HepG2 (cell line): ENCODE results near the gene E2F1. TPM values are rescaled to one million over a fixed set of nuclear protein-coding genes. Genes with fewer than 3 reads are reported as not detected.
A peak's percentile ranks its signal among the peaks of the same experiment; 100 is the strongest.

Source experiments
- CREB1 ChIP-seq, 2 experiments: fragments of 450-650 bp in 1 of 2; IDR thresholded peaks; 2 replicates each; pipeline ENCODE4 v1.6.1; 2016 to 2017; ENCODE audit warnings: control low read depth in 1 of 2, mild to moderate bottlenecking in 1 of 2, missing compliant biosample characterization in 1 of 2, missing genetic modification characterization in 1 of 2
- POLR2G ChIP-seq: fragments of 200-400 bp; formaldehyde crosslinking; IDR thresholded peaks from 2 replicates; pipeline ENCODE4 v1.6.1; 2018; ENCODE audit warnings: mild to moderate bottlenecking, low read depth, low read length, moderate library complexity
- TBL1XR1 ChIP-seq: fragments of 150-350 bp; IDR thresholded peaks from 2 replicates; pipeline ENCODE4 v1.6.1; 2014; ENCODE audit warnings: borderline replicate concordance, low read length; ENCODE audit not compliant: partially characterized antibody
- TGIF2 ChIP-seq: IDR thresholded peaks from 2 replicates; pipeline ENCODE4 v1.6.1; 2016; ENCODE audit warnings: control low read depth, missing compliant biosample characterization
- ZNF136 ChIP-seq: sonication (generic); formaldehyde crosslinking; IDR thresholded peaks from 2 replicates; pipeline ENCODE4 v1.8.1; 2022; ENCODE audit warnings: low read depth, mild to moderate bottlenecking, moderate library complexity, missing genetic modification reagents
- ZNF138 ChIP-seq: sonication (generic); formaldehyde crosslinking; IDR thresholded peaks from 2 replicates; pipeline ENCODE4 v1.5.0; 2020; ENCODE audit warnings: mild to moderate bottlenecking, low read depth, missing genetic modification reagents
- ZNF30 ChIP-seq: sonication (generic); formaldehyde crosslinking; IDR thresholded peaks from 2 replicates; pipeline ENCODE4 v1.5.0; 2020; ENCODE audit warnings: mild to moderate bottlenecking, missing genetic modification reagents
- ZNF337 ChIP-seq: sonication (generic); formaldehyde crosslinking; IDR thresholded peaks from 2 replicates; pipeline ENCODE4 v1.5.1; 2020; ENCODE audit warnings: missing genetic modification reagents, low read depth, mild to moderate bottlenecking, borderline replicate concordance
- ZNF556 ChIP-seq: sonication (generic); formaldehyde crosslinking; IDR thresholded peaks from 2 replicates; pipeline ENCODE4 v1.4.0; 2020; ENCODE audit warnings: mild to moderate bottlenecking, missing genetic modification reagents, borderline replicate concordance
- polyA plus RNA-seq, 8 experiments: library from polyadenylated mRNA; depleted of rRNA in 3 of 8; stranded (reverse) in 7 of 8; unstranded in 1 of 8; fragments of >200 nt; fragmentation: Illumina TruSeq in 4 of 8; extraction: Trizol in 4 of 8; gene quantifications; 2 replicates each; pipeline versions ENCODE4 v1.2.1 to v1.2.3, GENCODE V29; 2011 to 2016; ENCODE audit warnings: low read depth in 4 of 8, missing spikeins in 1 of 8, mixed read lengths in 1 of 8; ENCODE audit not compliant: insufficient read depth in 1 of 8
- total RNA-seq, 5 experiments: library from RNA; depleted of rRNA; stranded (reverse); fragments of >200 nt; fragmentation: Illumina TruSeq; extraction: Trizol; gene quantifications; 2 replicates each; pipeline ENCODE4 v1.2.3, GENCODE V29; 2016; ENCODE audit warnings: low read depth in 1 of 5
- TF ChIP-seq, protein P1 (sequence below): sonication (generic); formaldehyde crosslinking; IDR thresholded peaks from 2 replicates; pipeline ENCODE4 v1.8.1; 2022; ENCODE audit warnings: low read depth, mild to moderate bottlenecking, missing genetic modification reagents
- TF ChIP-seq, protein P2 (sequence below): sonication (generic); formaldehyde crosslinking; IDR thresholded peaks from 2 replicates; pipeline ENCODE4 v1.4.0; 2020; ENCODE audit warnings: missing genetic modification reagents
- TF ChIP-seq, protein P3 (sequence below): sonication (generic); formaldehyde crosslinking; conservative IDR thresholded peaks from 2 replicates; pipeline ENCODE4 v1.8.0; 2022; ENCODE audit warnings: low read depth, missing genetic modification reagents
- TF ChIP-seq, protein P4 (sequence below): sonication (generic); formaldehyde crosslinking; IDR thresholded peaks from 2 replicates; pipeline ENCODE4 v1.4.0; 2020; ENCODE audit warnings: missing genetic modification reagents
- TF ChIP-seq, protein P5 (sequence below): sonication (generic); formaldehyde crosslinking; IDR thresholded peaks from 2 replicates; pipeline ENCODE4 v1.4.0; 2020; ENCODE audit warnings: mild to moderate bottlenecking, missing genetic modification reagents

The E2F1 gene
- total and polyA plus RNA-seq, 2 of the 13 experiments (the other 11 are each of a cell fraction or from before 2014, with no cell fraction given): 25.5 to 39.4 TPM

DNA sequence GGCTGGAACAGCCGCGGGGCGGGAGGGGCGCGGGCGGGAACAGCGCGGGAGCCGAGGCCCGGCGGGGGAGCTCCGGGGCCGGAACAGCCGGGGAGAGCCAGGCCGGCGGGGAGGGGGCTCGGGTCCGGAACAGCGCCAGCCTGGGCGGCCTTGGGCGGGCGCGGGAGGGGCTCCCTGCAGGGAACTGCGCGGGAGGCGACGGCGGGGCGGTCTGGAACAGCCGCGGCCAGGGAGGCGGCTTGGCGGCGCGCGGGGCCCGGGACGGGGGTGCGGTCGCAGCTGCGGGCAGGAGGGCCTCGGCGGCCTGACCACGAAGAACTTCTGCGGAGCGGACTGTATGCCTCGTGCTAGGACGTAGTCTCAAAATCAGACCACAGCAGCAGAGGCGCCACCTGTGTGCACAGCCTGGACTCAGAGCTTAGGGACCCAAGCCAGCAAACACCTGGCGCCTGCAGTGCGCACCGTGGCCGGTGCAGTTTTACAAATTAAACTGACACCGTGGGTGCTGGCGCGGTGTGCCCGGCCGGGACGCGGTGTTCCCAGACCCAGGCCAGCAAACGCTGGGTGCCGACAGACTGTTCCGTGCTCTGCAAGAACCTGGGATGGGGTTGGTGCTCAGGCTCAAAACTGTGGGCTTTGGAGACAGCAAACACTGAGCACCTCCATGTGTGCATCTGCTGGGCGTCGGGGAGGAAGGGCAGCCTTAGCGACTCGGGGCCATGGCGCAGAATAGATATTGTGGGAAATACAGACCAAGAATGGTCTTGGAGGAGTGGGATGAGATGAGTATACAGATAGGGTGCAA lies 46.2 kb upstream of the E2F1 start (continued):
- TF ChIP-seq, protein P1, sequence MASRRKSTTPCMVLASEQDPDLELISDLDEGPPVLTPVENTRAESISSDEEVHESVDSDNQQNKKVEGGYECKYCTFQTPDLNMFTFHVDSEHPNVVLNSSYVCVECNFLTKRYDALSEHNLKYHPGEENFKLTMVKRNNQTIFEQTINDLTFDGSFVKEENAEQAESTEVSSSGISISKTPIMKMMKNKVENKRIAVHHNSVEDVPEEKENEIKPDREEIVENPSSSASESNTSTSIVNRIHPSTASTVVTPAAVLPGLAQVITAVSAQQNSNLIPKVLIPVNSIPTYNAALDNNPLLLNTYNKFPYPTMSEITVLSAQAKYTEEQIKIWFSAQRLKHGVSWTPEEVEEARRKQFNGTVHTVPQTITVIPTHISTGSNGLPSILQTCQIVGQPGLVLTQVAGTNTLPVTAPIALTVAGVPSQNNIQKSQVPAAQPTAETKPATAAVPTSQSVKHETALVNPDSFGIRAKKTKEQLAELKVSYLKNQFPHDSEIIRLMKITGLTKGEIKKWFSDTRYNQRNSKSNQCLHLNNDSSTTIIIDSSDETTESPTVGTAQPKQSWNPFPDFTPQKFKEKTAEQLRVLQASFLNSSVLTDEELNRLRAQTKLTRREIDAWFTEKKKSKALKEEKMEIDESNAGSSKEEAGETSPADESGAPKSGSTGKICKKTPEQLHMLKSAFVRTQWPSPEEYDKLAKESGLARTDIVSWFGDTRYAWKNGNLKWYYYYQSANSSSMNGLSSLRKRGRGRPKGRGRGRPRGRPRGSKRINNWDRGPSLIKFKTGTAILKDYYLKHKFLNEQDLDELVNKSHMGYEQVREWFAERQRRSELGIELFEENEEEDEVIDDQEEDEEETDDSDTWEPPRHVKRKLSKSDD (CRISPR knock-in tag): peak; percentile 94
- TF ChIP-seq ZNF138 (CRISPR knock-in tag) (peak; percentile 91), ZNF556 (peak; percentile 98), ZNF30 (CRISPR knock-in tag) (peak; percentile 69; the same call in 1 of the 2 replicates), TBL1XR1 (peak; percentile 70), CREB1 (IDR thresholded peaks at IDR 0.05) (no peak), CREB1 (CRISPR knock-in tag; IDR thresholded peaks at IDR 0.05) (no peak), TGIF2 (CRISPR knock-in tag) (no peak), POLR2G (peak; percentile 86), ZNF136 (CRISPR knock-in tag) (no peak; the same call in 1 of the 2 replicates), ZNF337 (CRISPR knock-in tag) (no peak)
- TF ChIP-seq, protein P2, sequence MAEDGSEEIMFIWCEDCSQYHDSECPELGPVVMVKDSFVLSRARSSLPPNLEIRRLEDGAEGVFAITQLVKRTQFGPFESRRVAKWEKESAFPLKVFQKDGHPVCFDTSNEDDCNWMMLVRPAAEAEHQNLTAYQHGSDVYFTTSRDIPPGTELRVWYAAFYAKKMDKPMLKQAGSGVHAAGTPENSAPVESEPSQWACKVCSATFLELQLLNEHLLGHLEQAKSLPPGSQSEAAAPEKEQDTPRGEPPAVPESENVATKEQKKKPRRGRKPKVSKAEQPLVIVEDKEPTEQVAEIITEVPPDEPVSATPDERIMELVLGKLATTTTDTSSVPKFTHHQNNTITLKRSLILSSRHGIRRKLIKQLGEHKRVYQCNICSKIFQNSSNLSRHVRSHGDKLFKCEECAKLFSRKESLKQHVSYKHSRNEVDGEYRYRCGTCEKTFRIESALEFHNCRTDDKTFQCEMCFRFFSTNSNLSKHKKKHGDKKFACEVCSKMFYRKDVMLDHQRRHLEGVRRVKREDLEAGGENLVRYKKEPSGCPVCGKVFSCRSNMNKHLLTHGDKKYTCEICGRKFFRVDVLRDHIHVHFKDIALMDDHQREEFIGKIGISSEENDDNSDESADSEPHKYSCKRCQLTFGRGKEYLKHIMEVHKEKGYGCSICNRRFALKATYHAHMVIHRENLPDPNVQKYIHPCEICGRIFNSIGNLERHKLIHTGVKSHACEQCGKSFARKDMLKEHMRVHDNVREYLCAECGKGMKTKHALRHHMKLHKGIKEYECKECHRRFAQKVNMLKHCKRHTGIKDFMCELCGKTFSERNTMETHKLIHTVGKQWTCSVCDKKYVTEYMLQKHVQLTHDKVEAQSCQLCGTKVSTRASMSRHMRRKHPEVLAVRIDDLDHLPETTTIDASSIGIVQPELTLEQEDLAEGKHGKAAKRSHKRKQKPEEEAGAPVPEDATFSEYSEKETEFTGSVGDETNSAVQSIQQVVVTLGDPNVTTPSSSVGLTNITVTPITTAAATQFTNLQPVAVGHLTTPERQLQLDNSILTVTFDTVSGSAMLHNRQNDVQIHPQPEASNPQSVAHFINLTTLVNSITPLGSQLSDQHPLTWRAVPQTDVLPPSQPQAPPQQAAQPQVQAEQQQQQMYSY: peak; percentile 65; the same call in 1 of the 2 replicates
- TF ChIP-seq, protein P3, sequence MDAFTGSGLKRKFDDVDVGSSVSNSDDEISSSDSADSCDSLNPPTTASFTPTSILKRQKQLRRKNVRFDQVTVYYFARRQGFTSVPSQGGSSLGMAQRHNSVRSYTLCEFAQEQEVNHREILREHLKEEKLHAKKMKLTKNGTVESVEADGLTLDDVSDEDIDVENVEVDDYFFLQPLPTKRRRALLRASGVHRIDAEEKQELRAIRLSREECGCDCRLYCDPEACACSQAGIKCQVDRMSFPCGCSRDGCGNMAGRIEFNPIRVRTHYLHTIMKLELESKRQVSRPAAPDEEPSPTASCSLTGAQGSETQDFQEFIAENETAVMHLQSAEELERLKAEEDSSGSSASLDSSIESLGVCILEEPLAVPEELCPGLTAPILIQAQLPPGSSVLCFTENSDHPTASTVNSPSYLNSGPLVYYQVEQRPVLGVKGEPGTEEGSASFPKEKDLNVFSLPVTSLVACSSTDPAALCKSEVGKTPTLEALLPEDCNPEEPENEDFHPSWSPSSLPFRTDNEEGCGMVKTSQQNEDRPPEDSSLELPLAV: peak; percentile 22; the same call in 1 of the 2 replicates
- TF ChIP-seq, protein P4, sequence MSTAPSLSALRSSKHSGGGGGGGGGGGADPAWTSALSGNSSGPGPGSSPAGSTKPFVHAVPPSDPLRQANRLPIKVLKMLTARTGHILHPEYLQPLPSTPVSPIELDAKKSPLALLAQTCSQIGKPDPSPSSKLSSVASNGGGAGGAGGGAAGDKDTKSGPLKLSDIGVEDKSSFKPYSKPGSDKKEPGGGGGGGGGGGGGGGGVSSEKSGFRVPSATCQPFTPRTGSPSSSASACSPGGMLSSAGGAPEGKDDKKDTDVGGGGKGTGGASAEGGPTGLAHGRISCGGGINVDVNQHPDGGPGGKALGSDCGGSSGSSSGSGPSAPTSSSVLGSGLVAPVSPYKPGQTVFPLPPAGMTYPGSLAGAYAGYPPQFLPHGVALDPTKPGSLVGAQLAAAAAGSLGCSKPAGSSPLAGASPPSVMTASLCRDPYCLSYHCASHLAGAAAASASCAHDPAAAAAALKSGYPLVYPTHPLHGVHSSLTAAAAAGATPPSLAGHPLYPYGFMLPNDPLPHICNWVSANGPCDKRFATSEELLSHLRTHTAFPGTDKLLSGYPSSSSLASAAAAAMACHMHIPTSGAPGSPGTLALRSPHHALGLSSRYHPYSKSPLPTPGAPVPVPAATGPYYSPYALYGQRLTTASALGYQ (CRISPR knock-in tag): 0 out of 2 replicates have a peak, but pooled peaks have one; percentile 35
- TF ChIP-seq, protein P5, sequence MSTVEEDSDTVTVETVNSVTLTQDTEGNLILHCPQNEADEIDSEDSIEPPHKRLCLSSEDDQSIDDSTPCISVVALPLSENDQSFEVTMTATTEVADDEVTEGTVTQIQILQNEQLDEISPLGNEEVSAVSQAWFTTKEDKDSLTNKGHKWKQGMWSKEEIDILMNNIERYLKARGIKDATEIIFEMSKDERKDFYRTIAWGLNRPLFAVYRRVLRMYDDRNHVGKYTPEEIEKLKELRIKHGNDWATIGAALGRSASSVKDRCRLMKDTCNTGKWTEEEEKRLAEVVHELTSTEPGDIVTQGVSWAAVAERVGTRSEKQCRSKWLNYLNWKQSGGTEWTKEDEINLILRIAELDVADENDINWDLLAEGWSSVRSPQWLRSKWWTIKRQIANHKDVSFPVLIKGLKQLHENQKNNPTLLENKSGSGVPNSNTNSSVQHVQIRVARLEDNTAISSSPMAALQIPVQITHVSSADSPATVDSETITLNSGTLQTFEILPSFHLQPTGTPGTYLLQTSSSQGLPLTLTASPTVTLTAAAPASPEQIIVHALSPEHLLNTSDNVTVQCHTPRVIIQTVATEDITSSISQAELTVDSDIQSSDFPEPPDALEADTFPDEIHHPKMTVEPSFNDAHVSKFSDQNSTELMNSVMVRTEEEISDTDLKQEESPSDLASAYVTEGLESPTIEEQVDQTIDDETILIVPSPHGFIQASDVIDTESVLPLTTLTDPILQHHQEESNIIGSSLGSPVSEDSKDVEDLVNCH (CRISPR knock-in tag): no peak
